ENCODE measurements around the gene RALGPS1. TPM values are rescaled to one million over a fixed set of nuclear protein-coding genes. Genes with fewer than 3 reads are reported as not detected.

Gene RALGPS1
- total RNA-seq, 1 experiment from 2014 or later: 0.87 TPM

- DNase-seq (ENCODE audit: low read depth, low spot score): no peak
- in situ Hi-C loops (cut with HindIII; ENCODE audit: low pct_unique_long_range_greater_than_20kb, low sequenced_read_pairs): no loop called here
Measured at GRCh38 chr9:126939821-126940221, 25.2 kb downstream of the RALGPS1 start.

GRCh38 chr9:126942399-126942798, 27.8 kb downstream of the RALGPS1 start:
- no peak for DNase-seq (ENCODE audit: low read depth, low spot score)
- in situ Hi-C loops (cut with HindIII; ENCODE audit: low pct_unique_long_range_greater_than_20kb, low sequenced_read_pairs): no loop called here

DNA sequence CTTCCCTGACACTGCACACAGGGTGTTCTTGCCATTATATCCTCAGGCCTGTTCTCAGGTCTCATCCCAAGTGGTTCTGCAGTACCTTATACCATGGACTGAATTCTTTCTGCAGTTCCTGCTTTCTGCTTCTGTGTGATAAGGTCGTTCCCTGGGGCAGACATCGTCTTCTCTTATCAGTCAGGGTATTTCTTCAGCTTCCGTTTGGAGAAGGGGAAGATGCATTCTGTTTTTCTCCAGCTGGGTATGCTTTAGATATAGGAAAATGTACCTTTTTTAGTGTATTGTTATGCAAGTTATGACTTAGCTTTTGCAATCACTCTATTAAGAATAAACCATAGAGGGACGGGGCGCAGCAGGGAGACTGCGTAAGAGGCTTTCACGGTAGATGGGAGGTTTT, 31.1 kb downstream of the RALGPS1 start:
- in situ Hi-C loops (cut with HindIII; ENCODE audit: low pct_unique_long_range_greater_than_20kb, low sequenced_read_pairs): no loop called here
- DNase-seq (ENCODE audit: low read depth, low spot score): no peak

DNA sequence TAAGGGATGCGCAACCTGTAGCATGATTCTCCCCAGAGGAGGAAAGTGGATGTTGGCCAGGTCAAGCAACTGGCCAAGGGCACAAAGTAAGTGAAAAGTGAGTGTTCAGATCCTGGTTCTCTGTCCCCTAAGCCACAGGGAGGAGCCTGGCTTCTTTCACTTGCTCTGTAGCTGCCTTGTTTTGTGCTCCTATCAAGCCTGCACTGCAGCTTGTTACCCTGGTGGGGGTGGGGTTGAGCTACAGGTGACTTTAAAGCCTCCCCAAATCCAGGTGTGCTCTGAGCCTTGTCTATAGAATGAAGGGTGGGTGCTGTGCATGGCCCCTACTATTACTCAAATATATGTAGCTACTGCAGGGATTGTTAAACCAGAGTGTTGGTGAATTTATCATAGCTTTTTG, 32.9 kb downstream of the RALGPS1 start:
- DNase-seq (ENCODE audit: low read depth, low spot score): no peak
- in situ Hi-C loops (cut with HindIII; ENCODE audit: low pct_unique_long_range_greater_than_20kb, low sequenced_read_pairs): no loop called here

- no peak for DNase-seq (ENCODE audit: low read depth, low spot score)
- in situ Hi-C loops (cut with HindIII; ENCODE audit: low pct_unique_long_range_greater_than_20kb, low sequenced_read_pairs): no loop called here
Measured at GRCh38 chr9:126952205-126952977, 37.8 kb downstream of the RALGPS1 start.

DNA sequence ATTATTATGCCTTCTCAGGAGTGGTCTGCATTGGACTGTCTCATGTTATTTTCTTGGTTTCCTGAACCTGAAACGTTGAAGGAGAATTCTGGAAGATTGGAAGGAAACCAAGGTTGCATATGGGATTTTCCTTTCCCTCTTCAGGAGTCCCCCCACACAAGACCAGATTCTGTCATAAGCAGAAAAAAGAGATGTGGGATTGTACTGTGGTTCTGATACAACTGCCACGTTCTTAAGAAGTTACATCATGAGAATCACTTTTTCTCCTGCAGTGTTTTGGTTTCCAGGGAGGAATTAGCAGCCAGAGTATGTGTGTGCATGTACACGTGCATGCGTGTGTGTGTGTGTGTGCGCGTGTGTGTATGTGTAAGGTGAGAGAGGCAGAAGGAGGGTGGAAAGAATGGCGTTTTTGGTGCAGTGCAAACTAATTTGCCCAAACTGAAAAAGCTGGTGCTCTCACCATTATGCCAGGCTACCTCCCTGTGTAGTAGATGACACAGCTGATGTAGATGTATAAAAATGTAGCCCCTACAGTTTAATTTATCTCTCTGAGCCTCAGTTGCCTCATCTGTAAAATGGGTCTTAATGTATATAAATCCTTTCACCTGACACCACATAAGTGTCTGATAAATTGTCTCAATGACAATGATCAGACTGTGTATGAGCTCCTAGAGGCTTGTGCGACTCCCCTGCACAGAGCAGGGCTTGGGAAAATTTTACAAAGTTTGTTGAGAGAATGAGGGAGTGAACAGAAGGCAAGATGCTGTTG, 38.6 kb downstream of the RALGPS1 start:
- in situ Hi-C loops (cut with HindIII; ENCODE audit: low pct_unique_long_range_greater_than_20kb, low sequenced_read_pairs): no loop called here
- DNase-seq (ENCODE audit: low read depth, low spot score): no peak

DNA sequence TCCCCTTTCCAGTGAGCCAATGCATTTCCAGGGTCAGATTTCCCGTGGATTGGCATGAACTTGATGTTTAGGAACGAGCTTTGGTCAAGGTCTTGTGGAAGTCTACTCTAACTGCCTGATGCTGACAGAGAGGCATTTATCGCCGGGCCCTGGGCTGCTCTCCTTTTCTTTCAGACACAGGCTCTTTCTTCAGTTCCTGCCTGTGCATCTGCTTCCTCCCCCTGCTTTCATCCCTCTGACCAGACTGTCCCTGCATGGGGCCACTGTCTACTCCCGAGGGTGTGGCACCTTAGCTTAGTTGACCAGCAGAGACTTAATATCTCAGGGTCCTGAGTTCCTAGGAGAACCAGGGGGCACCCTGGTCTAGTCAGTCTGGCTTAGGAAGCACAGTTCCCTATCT, 41.2 kb downstream of the RALGPS1 start:
- in situ Hi-C loops (cut with HindIII; ENCODE audit: low pct_unique_long_range_greater_than_20kb, low sequenced_read_pairs): no loop called here
- no peak for DNase-seq (ENCODE audit: low read depth, low spot score)

GRCh38 chr9:126956917-126957686, 42.5 kb downstream of the RALGPS1 start:
- DNase-seq (ENCODE audit: low read depth, low spot score): no peak

DNA sequence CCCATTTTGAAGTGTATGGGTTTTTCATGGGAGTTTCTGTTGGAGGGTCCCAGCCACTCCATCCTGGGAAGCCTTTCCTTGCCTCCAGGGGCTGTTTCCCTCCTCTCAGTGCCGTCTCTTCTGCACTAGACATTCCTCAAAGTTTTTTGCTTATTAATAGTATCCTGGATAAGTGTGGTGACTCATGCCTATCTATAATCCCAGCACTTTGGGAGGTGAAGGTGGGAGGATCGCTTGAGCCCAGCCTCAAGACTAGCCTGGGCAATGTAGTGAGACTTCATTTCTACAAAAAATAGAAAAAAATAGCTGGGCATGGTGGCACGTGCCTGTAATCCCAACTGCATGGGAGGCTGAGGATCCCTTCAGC, 43.1 kb downstream of the RALGPS1 start:
- DNase-seq (ENCODE audit: low read depth, low spot score): no peak
- in situ Hi-C loops (cut with HindIII; ENCODE audit: low pct_unique_long_range_greater_than_20kb, low sequenced_read_pairs): no loop called here

More at GRCh38 chr9:126956917-126957686, 42.5 kb downstream of the RALGPS1 start:
- in situ Hi-C loops (cut with HindIII; ENCODE audit: low pct_unique_long_range_greater_than_20kb, low sequenced_read_pairs): no loop called here

- in situ Hi-C loops (cut with HindIII; ENCODE audit: low pct_unique_long_range_greater_than_20kb, low sequenced_read_pairs): no loop called here
- no peak for DNase-seq (ENCODE audit: low read depth, low spot score)
Measured at GRCh38 chr9:126959336-126959735, 44.8 kb downstream of the RALGPS1 start.

DNA sequence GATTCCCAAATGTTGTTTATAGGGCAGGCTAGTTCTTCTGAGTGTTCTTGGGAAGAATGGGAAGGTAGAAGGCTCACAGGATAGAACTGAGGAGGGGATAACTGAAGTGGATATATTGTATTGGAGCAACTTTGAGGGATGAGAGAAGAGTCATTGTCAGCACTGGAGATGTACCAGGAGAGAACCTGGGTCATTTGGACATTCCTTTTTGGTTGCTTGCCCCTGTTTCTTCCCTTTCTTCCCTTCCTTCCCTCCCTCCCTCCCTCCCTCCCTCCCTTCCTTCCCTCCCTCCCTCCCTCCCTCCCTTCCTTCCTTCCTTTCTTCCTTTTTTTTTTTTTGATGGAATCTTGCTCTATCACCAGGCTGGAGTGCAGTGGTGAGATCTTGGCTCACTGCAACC, 45.3 kb downstream of the RALGPS1 start:
- in situ Hi-C loops (cut with HindIII; ENCODE audit: low pct_unique_long_range_greater_than_20kb, low sequenced_read_pairs): no loop called here
- no peak for DNase-seq (ENCODE audit: low read depth, low spot score)

- in situ Hi-C loops (cut with HindIII; ENCODE audit: low pct_unique_long_range_greater_than_20kb, low sequenced_read_pairs): no loop called here
- no peak for DNase-seq (ENCODE audit: low read depth, low spot score)
Measured at GRCh38 chr9:126962336-126962735, 47.8 kb downstream of the RALGPS1 start.

DNA sequence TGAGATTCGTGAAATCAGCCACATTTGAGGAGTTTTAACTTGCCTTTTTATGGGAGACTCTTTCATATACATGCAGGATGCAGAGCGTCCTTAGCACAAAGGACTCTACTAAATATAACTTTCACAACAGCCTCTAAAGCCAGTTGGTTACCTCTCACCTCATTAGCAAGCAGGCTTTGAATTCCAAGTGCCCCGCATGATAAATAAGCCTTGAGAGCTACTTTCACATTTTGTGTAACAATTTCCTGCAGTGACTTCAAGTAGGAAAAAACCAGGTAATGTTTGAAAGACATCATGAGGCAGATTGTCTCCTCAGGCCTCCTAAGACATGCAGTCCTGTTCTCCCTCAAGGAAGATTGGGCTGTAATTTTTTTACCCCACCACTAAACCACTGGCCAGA, 50.5 kb downstream of the RALGPS1 start:
- in situ Hi-C loops (cut with HindIII; ENCODE audit: low pct_unique_long_range_greater_than_20kb, low sequenced_read_pairs): no loop called here
- no peak for DNase-seq (ENCODE audit: low read depth, low spot score)

GRCh38 chr9:126965541-126966428, 51.2 kb downstream of the RALGPS1 start:
- DNase-seq (ENCODE audit: low read depth, low spot score): peak; percentile 82
- in situ Hi-C loops (cut with HindIII; ENCODE audit: low pct_unique_long_range_greater_than_20kb, low sequenced_read_pairs): no loop called here

DNA sequence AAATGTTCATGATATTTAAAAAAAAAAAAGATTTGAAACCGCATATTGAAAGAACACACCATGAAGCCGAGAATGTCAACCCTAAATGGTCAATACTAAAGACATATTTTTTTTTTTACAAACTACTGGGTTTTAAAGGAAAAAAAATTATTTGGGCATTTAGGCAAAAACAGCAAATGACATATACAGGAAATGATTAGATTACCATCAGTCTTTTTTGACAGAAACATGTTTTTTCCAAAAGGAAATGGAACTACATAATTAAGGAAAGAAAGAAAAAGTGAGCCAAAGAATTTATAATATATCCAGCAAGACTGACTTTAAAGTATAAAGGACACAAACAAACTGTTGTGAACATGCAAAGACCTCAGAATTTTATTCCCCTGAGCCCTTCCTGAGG, 56.7 kb downstream of the RALGPS1 start:
- DNase-seq (ENCODE audit: low read depth, low spot score): no peak
- in situ Hi-C loops (cut with HindIII; ENCODE audit: low pct_unique_long_range_greater_than_20kb, low sequenced_read_pairs): no loop called here

GRCh38 chr9:126973651-126974529, 59.3 kb downstream of the RALGPS1 start:
- DNase-seq (ENCODE audit: low read depth, low spot score): no peak
- in situ Hi-C loops (cut with HindIII; ENCODE audit: low pct_unique_long_range_greater_than_20kb, low sequenced_read_pairs): no loop called here

DNA sequence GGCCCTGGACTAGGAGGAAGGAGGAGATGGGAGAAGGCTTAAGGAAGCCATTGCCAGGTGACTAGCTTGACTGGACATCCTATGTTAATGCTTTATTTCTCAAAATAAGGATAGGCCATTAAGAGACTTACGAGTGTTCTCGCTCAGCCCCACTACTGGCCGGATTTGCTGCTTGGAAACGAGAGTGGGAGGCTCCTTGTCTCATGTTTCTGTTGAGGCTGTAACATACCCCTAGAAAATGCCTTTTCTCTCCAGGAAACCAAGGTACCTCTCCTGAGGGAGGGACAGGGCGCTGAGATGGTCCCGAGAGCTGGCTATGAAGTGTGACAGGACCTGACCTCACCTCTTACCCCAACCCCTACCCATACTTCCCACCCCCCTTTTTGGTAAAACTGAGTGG, 60.0 kb downstream of the RALGPS1 start:
- no peak for DNase-seq (ENCODE audit: low read depth, low spot score)
- in situ Hi-C loops (cut with HindIII; ENCODE audit: low pct_unique_long_range_greater_than_20kb, low sequenced_read_pairs): no loop called here
